Measurements from ENCODE around the gene FAM181B.

DNA sequence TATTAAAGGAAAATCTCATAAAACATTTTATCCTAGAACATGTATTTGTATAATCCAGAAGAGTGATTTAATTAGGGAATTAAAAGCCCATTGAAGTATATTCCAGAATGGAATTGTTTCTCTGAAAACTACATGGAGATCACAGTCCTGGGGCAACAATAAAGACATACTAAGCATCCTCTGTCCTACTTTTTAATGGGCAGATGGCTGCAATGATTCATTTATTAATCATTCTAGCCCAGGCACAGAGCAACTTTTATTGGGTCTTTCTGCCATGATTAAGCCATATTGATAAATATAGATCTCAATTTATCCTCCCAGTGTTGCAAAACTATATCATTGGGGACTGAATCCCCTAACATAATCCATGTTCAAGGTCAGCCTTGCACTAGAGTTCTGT is 22.0 kb downstream of the FAM181B start:
- TF ChIP-seq, protein P1, sequence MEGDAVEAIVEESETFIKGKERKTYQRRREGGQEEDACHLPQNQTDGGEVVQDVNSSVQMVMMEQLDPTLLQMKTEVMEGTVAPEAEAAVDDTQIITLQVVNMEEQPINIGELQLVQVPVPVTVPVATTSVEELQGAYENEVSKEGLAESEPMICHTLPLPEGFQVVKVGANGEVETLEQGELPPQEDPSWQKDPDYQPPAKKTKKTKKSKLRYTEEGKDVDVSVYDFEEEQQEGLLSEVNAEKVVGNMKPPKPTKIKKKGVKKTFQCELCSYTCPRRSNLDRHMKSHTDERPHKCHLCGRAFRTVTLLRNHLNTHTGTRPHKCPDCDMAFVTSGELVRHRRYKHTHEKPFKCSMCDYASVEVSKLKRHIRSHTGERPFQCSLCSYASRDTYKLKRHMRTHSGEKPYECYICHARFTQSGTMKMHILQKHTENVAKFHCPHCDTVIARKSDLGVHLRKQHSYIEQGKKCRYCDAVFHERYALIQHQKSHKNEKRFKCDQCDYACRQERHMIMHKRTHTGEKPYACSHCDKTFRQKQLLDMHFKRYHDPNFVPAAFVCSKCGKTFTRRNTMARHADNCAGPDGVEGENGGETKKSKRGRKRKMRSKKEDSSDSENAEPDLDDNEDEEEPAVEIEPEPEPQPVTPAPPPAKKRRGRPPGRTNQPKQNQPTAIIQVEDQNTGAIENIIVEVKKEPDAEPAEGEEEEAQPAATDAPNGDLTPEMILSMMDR (IDR thresholded peaks at IDR 0.05): no peak
- TF ChIP-seq POLR2AphosphoS5 (IDR thresholded peaks at IDR 0.05): no peak

Data from breast epithelium (tissue), 3 donors.